Esophagus muscularis mucosa (tissue), 4 donors: ENCODE measurements around the gene SGK1.

ENCODE experiments used
- EP300 ChIP-seq: sonication (generic); formaldehyde crosslinking; IDR thresholded peaks from one replicate; pipeline ENCODE4 v1.6.1; 2017; ENCODE audit warnings: antibody characterized with exemption
- POLR2A ChIP-seq: fragments of 450-650 bp; IDR thresholded peaks from one replicate; pipeline ENCODE4 v1.6.1; 2017; ENCODE audit warnings: antibody characterized with exemption, moderate library complexity, mild to moderate bottlenecking, low read depth
- TF ChIP-seq, protein P1 (sequence below), 3 experiments: fragments of 200-600 bp in 2 of 3; fragments of 450-650 bp in 1 of 3; sonication (generic) in 2 of 3; IDR thresholded peaks; one replicate each; pipeline ENCODE4 v1.5.1; 2017 to 2019; ENCODE audit warnings: antibody characterized with exemption in 3 of 3, mild to moderate bottlenecking in 2 of 3, moderate library complexity in 1 of 3

DNA sequence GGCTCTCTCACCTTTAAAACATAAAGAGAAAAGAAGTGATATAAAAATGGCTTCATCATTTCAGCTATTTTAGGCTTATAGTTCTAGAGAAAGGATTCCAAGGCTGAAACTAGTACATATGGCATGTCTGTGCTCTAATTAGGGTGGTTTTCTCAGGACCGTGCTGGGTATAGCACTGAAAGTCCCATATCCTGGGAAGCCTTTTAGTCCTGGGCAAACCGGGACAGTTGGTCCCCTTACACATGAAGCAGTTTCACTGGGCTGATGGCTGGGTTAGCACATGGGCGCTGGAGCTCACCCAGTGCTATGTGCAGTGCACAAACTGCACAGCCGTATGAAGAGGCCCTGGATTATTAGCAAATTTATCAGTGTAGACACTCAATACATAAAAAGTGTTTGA, 110.5 kb downstream of the SGK1 start:
- TF ChIP-seq, protein P1, sequence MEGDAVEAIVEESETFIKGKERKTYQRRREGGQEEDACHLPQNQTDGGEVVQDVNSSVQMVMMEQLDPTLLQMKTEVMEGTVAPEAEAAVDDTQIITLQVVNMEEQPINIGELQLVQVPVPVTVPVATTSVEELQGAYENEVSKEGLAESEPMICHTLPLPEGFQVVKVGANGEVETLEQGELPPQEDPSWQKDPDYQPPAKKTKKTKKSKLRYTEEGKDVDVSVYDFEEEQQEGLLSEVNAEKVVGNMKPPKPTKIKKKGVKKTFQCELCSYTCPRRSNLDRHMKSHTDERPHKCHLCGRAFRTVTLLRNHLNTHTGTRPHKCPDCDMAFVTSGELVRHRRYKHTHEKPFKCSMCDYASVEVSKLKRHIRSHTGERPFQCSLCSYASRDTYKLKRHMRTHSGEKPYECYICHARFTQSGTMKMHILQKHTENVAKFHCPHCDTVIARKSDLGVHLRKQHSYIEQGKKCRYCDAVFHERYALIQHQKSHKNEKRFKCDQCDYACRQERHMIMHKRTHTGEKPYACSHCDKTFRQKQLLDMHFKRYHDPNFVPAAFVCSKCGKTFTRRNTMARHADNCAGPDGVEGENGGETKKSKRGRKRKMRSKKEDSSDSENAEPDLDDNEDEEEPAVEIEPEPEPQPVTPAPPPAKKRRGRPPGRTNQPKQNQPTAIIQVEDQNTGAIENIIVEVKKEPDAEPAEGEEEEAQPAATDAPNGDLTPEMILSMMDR (IDR thresholded peaks at IDR 0.05): no peak
- TF ChIP-seq EP300 (no peak), POLR2A (no peak)
